DND-41 (cell line): Measurements from ENCODE around the gene CPN2.
A peak's percentile ranks its signal among the peaks of the same experiment; 100 is the strongest.

Source experiments
- ATAC-seq: fragments of 200-7000 bp; cut with Tn5 transposase; 3 replicates; pipeline ENCODE4 v1.9.1; 2021; ENCODE audit warnings: low read depth; ENCODE audit not compliant: insufficient read depth
- DNase-seq: peaks from one replicate; pipeline ENCODE4 v3.0.0-alpha.2; 2020
- H2AFZ ChIP-seq: 2 replicates; pipeline ENCODE4 v1.6.0; 2012; ENCODE audit warnings: low read depth, low read length
- H3K27ac ChIP-seq: 2 replicates; pipeline ENCODE4 v1.5.1; 2012; ENCODE audit warnings: low read length, inconsistent platforms
- H3K27me3 ChIP-seq: fragments of 200-600 bp; sonication (generic); 2 replicates; pipeline ENCODE4 v1.6.0; 2012; ENCODE audit warnings: low read length, mild to moderate bottlenecking, inconsistent platforms; ENCODE audit not compliant: insufficient read depth, poor library complexity
- H3K36me3 ChIP-seq: 2 replicates; pipeline ENCODE4 v1.5.1; 2012; ENCODE audit warnings: low read length, inconsistent platforms; ENCODE audit not compliant: insufficient read depth
- H3K4me1 ChIP-seq: 2 replicates; pipeline ENCODE4 v1.5.1; 2012; ENCODE audit warnings: mild to moderate bottlenecking, low read length; ENCODE audit not compliant: insufficient read depth
- H3K4me2 ChIP-seq: 2 replicates; pipeline ENCODE4 v1.6.0; 2012; ENCODE audit warnings: mild to moderate bottlenecking, moderate library complexity, low read length, inconsistent platforms; ENCODE audit not compliant: insufficient read depth
- H3K4me3 ChIP-seq, 2 experiments: fragments of 200-600 bp in 1 of 2; shearing (Covaris generic) in 1 of 2; 2 replicates each; pipeline ENCODE4 v1.5.1; 2012 to 2016; ENCODE audit warnings: inconsistent platforms in 2 of 2, low read length in 2 of 2, mild to moderate bottlenecking in 2 of 2, low read depth in 1 of 2, moderate library complexity in 1 of 2
- H3K79me2 ChIP-seq: 2 replicates; pipeline ENCODE4 v1.6.0; 2012; ENCODE audit warnings: low read length, inconsistent platforms; ENCODE audit not compliant: insufficient read depth
- H3K9ac ChIP-seq: 2 replicates; pipeline ENCODE4 v1.6.0; 2012; ENCODE audit warnings: low read depth, mild to moderate bottlenecking, inconsistent platforms, low read length, moderate library complexity
- H3K9me3 ChIP-seq: 2 replicates; pipeline ENCODE4 v1.5.1; 2012; ENCODE audit warnings: low read length, moderate library complexity, mild to moderate bottlenecking, inconsistent platforms; ENCODE audit not compliant: insufficient read depth, severe bottlenecking
- H4K20me1 ChIP-seq: 2 replicates; pipeline ENCODE4 v1.6.0; 2012; ENCODE audit warnings: low read length; ENCODE audit not compliant: insufficient read depth
- CTCF ChIP-seq: IDR thresholded peaks from 2 replicates; pipeline ENCODE4 v1.5.1; 2012; ENCODE audit warnings: borderline replicate concordance, low read length, moderate library complexity, mild to moderate bottlenecking; ENCODE audit not compliant: poor library complexity, severe bottlenecking; ENCODE audit errors: extremely low read depth
- EZH2 ChIP-seq: IDR thresholded peaks from 3 replicates; pipeline ENCODE4 v1.6.1; 2012; ENCODE audit warnings: borderline replicate concordance, low read depth, mild to moderate bottlenecking, moderate library complexity, low read length, inconsistent platforms; ENCODE audit not compliant: severe bottlenecking

Gene CPN2

GRCh38 chr3:194351080-194351672, at the start of gene CPN2:
CPN2 (minus strand) TSS chr3:194351328; CDS start chr3:194342702, 8,626 bp downstream.
- Histone ChIP-seq H3K4me2 (no peak within 1 kb of the TSS), H3K4me1 (peaks cover 24% of the 10 kb centered on the region), H3K27ac (no peak within 1 kb of the TSS), H3K36me3 (no peaks in the 10 kb centered on the region), H3K9me3 (no peaks in the 10 kb centered on the region), H3K4me3 (no peak within 1 kb of the TSS), H2AFZ (no peak within 1 kb of the TSS), H3K79me2 (no peaks in the 10 kb centered on the region), H3K9ac (no peak within 1 kb of the TSS), H3K27me3 (no peaks in the 10 kb centered on the region), H4K20me1 (no peaks in the 10 kb centered on the region)
- DNase-seq (no peak), ATAC-seq (no peak)
- TF ChIP-seq CTCF = no peak
- TF ChIP-seq EZH2 = no peak

GRCh38 chr3:194399874-194400411, 48.8 kb upstream of the CPN2 start:
- no peak overlapping the region for H3K4me2 ChIP-seq

GRCh38 chr3:194399166-194399565, 48.0 kb upstream of the CPN2 start, which contains the start of gene GP5:
GP5 (minus strand) TSS chr3:194399266; CDS start chr3:194398282, 984 bp downstream.
- Histone ChIP-seq H3K4me3 (peak within 1 kb of the TSS in 1 of 2 experiments; percentile 50; a peak in 2 of 4 replicates), H3K27me3 (peaks cover 5% of the 10 kb centered on the region), H3K4me2 (peak within 1 kb of the TSS; percentile 67), H3K9ac (peak within 1 kb of the TSS; percentile 30; the same call in 1 of the 2 replicates), H4K20me1 (no peaks in the 10 kb centered on the region), H3K36me3 (peaks cover 7% of the 10 kb centered on the region; the same call in 1 of the 2 replicates), H3K9me3 (peaks cover 3% of the 10 kb centered on the region), H3K79me2 (no peaks in the 10 kb centered on the region), H2AFZ (0 out of 2 replicates have a peak within 1 kb of the TSS, but pooled peaks have one; percentile 51), H3K4me1 (peaks cover 58% of the 10 kb centered on the region), H3K27ac (peak within 1 kb of the TSS; percentile 78; the same call in 1 of the 2 replicates)
- ATAC-seq (no peak), DNase-seq (no peak)
- TF ChIP-seq EZH2 = no peak
- TF ChIP-seq CTCF = no peak

More at GRCh38 chr3:194399874-194400411, 48.8 kb upstream of the CPN2 start:
- Histone ChIP-seq H3K4me3 (no peak overlapping the region), H3K36me3 (peaks cover 10% of the 10 kb centered on the region; the same call in 1 of the 2 replicates), H3K27me3 (peaks cover 5% of the 10 kb centered on the region), H3K27ac (no peak overlapping the region), H3K79me2 (no peaks in the 10 kb centered on the region), H3K4me1 (peaks cover 52% of the 10 kb centered on the region), H2AFZ (no peak overlapping the region), H4K20me1 (no peaks in the 10 kb centered on the region), H3K9me3 (peaks cover 3% of the 10 kb centered on the region), H3K9ac (no peak overlapping the region)
- DNase-seq = peak; percentile 37
- no peak for TF ChIP-seq CTCF
- no peak for TF ChIP-seq EZH2
- no peak for ATAC-seq
